Naive thymus-derived CD8-positive, alpha-beta T cell (primary cell): ENCODE results near the gene LINS1. TPM values are rescaled to one million over a fixed set of nuclear protein-coding genes. Genes with fewer than 3 reads are reported as not detected.
"Not testable (repeated sequence)": the region's sequence is repeated elsewhere in the genome, so short reads cannot be mapped to it uniquely, and the experiment has no call there.

Experiments
- ATAC-seq, 2 donors: fragments of 150-1000 bp; cut with Tn5 transposase in 1 of 2; sonication (Bioruptor Pico), chemical (Tn5 transposase) in 1 of 2; 1 replicate in 1 of 2; 2 replicates in 1 of 2; pipeline ENCODE4 v1.10.0; 2021; ENCODE audit warnings: mild to moderate bottlenecking in 2 of 2, moderate library complexity in 2 of 2
- POLR2A ChIA-PET: fragments of 350-600 bp; sonication (Branson Sonifier 250); formaldehyde crosslinking; loops from one replicate; lab custom pipeline; 2021; ENCODE audit warnings: antibody characterized with exemption; lab: Charles Lee
- DNase-seq, 10 donors: peaks; one replicate each; pipeline versions ENCODE4 v3.0.0 to v3.0.0-alpha.2; 2020 to 2022
- H3K27ac Mint-ChIP-seq, 10 donors: one replicate each; pipeline ENCODE4 v1.8.0; 2020 to 2022; ENCODE audit warnings: mild to moderate bottlenecking in 10 of 10, mixed read lengths in 10 of 10, moderate library complexity in 4 of 10, inconsistent platforms in 1 of 10
- H3K27me3 Mint-ChIP-seq, 5 donors: one replicate each; pipeline ENCODE4 v1.8.0; 2021 to 2022; ENCODE audit warnings: mixed read lengths in 5 of 5
- H3K36me3 Mint-ChIP-seq, 3 donors: one replicate each; pipeline ENCODE4 v1.8.0; 2020 to 2022; ENCODE audit warnings: mixed read lengths in 3 of 3, mild to moderate bottlenecking in 2 of 3, inconsistent platforms in 1 of 3
- H3K4me1 Mint-ChIP-seq, 4 donors: one replicate each; pipeline ENCODE4 v1.8.0; 2021 to 2022; ENCODE audit warnings: mixed read lengths in 4 of 4
- H3K4me3 Mint-ChIP-seq, 10 donors: one replicate each; pipeline ENCODE4 v1.8.0; 2020 to 2022; ENCODE audit warnings: mild to moderate bottlenecking in 10 of 10, mixed read lengths in 10 of 10, moderate library complexity in 6 of 10, inconsistent platforms in 1 of 10
- H3K9me3 Mint-ChIP-seq, 9 donors: one replicate each; pipeline ENCODE4 v1.8.0; 2020 to 2022; ENCODE audit warnings: mixed read lengths in 9 of 9, mild to moderate bottlenecking in 3 of 9, inconsistent platforms in 1 of 9, moderate library complexity in 1 of 9
- polyA plus RNA-seq, 3 donors: library from polyadenylated mRNA; unstranded; fragments of 300-500 nt; fragmentation: Illumina TruSeq; gene quantifications; one replicate each; pipeline ENCODE4 v1.2.3, GENCODE V29; 2021
- total RNA-seq, 8 experiments: library from RNA in 2 of 8; stranded (reverse) in 2 of 8; gene quantifications; one replicate each; pipeline ENCODE4 v1.2.3 and lab custom pipeline; 2021 to 2026

LINS1 gene
- total and polyA plus RNA-seq, 5 experiments from 2014 or later: 41.2 to 71.4 (median 47.1) TPM

DNA sequence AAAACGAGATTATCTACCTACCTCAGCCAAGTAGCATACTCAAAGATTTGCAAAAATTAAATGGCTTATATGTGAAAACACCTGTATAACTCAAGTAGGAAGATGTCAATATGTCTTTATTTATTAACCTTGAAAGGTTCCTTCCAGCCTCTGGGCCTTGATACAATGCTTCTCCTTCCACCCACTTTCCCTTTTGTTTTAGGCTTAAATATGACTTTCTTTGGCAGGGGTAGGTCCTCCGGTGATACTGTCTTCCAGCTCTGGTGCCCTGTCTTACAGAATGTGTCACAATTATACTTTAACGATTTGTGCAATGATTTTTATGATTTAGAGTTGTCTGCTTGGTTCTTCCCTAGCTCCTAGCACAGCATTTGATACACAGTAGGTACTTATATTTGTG is 4.1 kb downstream of the LINS1 start:
- Mint-ChIP-seq H3K4me3 (peak overlapping the region in 9 of 10 donors; percentile 46 to 91 (median 81)), H3K27me3 (no peaks in the 10 kb centered on the region), H3K4me1 (peaks cover 12 to 61% (median 37%) of the 10 kb centered on the region in 4 donors), H3K9me3 (no peaks in the 10 kb centered on the region), H3K36me3 (no peaks in the 10 kb centered on the region), H3K27ac (peak overlapping the region in 3 of 10 donors; percentile 97 to 99 (median 97))
- DNase-seq: no peak
- POLR2A ChIA-PET: interaction anchor here (0.7 kb wide), 1 partner anchor 669 kb away, joined by 3 read pairs; no protein-coding TSS in a partner anchor
- ATAC-seq: no peak

DNA sequence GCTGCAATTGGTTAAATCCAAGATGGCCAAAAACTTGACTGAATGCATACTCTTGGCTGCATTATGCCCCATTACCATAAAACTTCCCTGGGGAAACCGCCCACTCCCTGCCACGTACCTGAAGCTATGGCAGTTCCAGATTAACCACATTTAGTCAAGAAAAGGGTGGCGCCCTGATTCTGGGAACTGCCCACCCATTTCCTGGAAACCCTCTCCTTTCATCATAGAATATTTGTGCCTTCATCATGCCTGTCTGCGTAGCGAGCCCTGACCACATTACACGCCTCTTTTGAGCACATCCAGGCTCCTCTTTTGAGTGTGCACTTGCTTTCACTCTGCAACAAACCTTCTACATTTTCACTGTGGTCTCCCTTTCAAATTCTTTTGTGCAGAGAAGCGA is 5.2 kb downstream of the LINS1 start:
- DNase-seq: peak; percentile 64 to 95 (median 90)
- peak; percentile 88 to 92 for ATAC-seq
- H3K4me3 Mint-ChIP-seq: peak overlapping the region in 9 of 10 donors; percentile 73 to 91 (median 82)
- H3K9me3 Mint-ChIP-seq: no peaks in the 10 kb centered on the region
- peak overlapping the region in 3 of 10 donors; percentile 97 to 99 (median 97) for H3K27ac Mint-ChIP-seq
- peaks cover 0 to 5% (median under 1%) of the 10 kb centered on the region in 3 donors for H3K36me3 Mint-ChIP-seq
- POLR2A ChIA-PET: interaction anchor here (1.5 to 1.9 kb wide), 2 partner anchors 23 to 256 kb away, joined by 5 read pairs; no protein-coding TSS in a partner anchor
- no peaks in the 10 kb centered on the region for H3K27me3 Mint-ChIP-seq
- H3K4me1 Mint-ChIP-seq: peaks cover 21 to 70% (median 46%) of the 10 kb centered on the region in 4 donors

GRCh38 chr15:100595964-100596363 is 6.0 kb downstream of the LINS1 start:
- Mint-ChIP-seq H3K4me3 (peak overlapping the region in 9 of 10 donors; percentile 73 to 91 (median 82)), H3K27ac (peak overlapping the region in 3 of 10 donors; percentile 97 to 99 (median 97)), H3K36me3 (peaks cover 0 to 8% (median 4%) of the 10 kb centered on the region in 3 donors), H3K9me3 (peaks cover 0 to 3% (median 0%) of the 10 kb centered on the region in 9 donors), H3K4me1 (peaks cover 27 to 76% (median 52%) of the 10 kb centered on the region in 4 donors), H3K27me3 (no peaks in the 10 kb centered on the region)
- POLR2A ChIA-PET: interaction anchor here (1.5 to 1.9 kb wide), 2 partner anchors 22 to 256 kb away, joined by 5 read pairs; no protein-coding TSS in a partner anchor
- ATAC-seq (no peak), DNase-seq (no peak)

GRCh38 chr15:100593431-100593830 is 8.6 kb downstream of the LINS1 start:
- POLR2A ChIA-PET: interaction anchor here (1.2 kb wide), 1 partner anchor 8 kb away, joined by 3 read pairs; the partner anchor contains the start of genes ASB7 and LINS1
- Mint-ChIP-seq H3K4me3 (peak overlapping the region in 4 of 10 donors; percentile 17 to 50 (median 38)), H3K4me1 (peaks cover 29 to 80% (median 55%) of the 10 kb centered on the region in 4 donors), H3K36me3 (peaks cover 10 to 21% (median 18%) of the 10 kb centered on the region in 3 donors), H3K27ac (peak overlapping the region in 8 of 10 donors; percentile 46 to 91 (median 80)), H3K27me3 (no peaks in the 10 kb centered on the region), H3K9me3 (peaks cover 0 to 17% (median 0%) of the 10 kb centered on the region in 9 donors)
- ATAC-seq: no peak
- no peak for DNase-seq

DNA sequence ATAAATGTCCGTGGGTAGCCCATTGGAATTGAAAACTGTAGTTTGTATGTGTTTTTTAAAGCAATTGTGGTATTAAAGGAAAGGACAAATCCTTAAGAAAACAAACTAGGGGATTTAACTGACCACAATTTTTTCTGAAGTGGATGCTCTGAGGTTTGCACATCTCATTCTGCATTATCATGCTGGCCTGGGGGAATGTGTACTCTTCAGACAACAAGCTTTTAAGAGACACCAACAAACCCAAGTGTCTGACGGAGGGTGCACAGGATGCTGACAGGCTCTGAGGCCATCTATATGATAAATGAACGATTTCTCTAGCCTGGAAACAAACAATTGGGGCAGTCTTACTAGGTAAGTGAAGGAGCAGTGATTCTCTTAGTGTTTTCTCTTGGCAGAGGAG is 9.1 kb downstream of the LINS1 start:
- POLR2A ChIA-PET: interaction anchor here (1.2 kb wide), 1 partner anchor 9 kb away, joined by 3 read pairs; the partner anchor contains the start of genes ASB7 and LINS1
- H3K4me3 Mint-ChIP-seq: peak overlapping the region in 7 of 10 donors; percentile 38 to 78 (median 66)
- peaks cover 0 to 22% (median 0%) of the 10 kb centered on the region in 9 donors for H3K9me3 Mint-ChIP-seq
- H3K36me3 Mint-ChIP-seq: peaks cover 10 to 26% (median 18%) of the 10 kb centered on the region in 3 donors
- H3K27ac Mint-ChIP-seq: peak overlapping the region in 9 of 10 donors; percentile 46 to 91 (median 87)
- H3K27me3 Mint-ChIP-seq: no peaks in the 10 kb centered on the region
- ATAC-seq (no peak), DNase-seq (peak in 1 of 10 donors; percentile 27)
- H3K4me1 Mint-ChIP-seq: peaks cover 27 to 76% (median 53%) of the 10 kb centered on the region in 4 donors

GRCh38 chr15:100591835-100592234 is 10.1 kb downstream of the LINS1 start:
- no peaks in the 10 kb centered on the region for H3K27me3 Mint-ChIP-seq
- H3K9me3 Mint-ChIP-seq: peaks cover 0 to 24% (median 1%) of the 10 kb centered on the region in 9 donors
- peaks cover 22 to 72% (median 52%) of the 10 kb centered on the region in 4 donors for H3K4me1 Mint-ChIP-seq
- no peak for DNase-seq
- POLR2A ChIA-PET: interaction anchor here (1.0 kb wide), 1 partner anchor 11 kb away, joined by 3 read pairs; the partner anchor contains the start of genes ASB7 and LINS1
- no peak for ATAC-seq
- H3K4me3 Mint-ChIP-seq: peak overlapping the region in 5 of 10 donors; percentile 3 to 49 (median 34)
- peaks cover 10 to 32% (median 20%) of the 10 kb centered on the region in 3 donors for H3K36me3 Mint-ChIP-seq
- peak overlapping the region in 9 of 10 donors; percentile 8 to 91 (median 72) for H3K27ac Mint-ChIP-seq

DNA sequence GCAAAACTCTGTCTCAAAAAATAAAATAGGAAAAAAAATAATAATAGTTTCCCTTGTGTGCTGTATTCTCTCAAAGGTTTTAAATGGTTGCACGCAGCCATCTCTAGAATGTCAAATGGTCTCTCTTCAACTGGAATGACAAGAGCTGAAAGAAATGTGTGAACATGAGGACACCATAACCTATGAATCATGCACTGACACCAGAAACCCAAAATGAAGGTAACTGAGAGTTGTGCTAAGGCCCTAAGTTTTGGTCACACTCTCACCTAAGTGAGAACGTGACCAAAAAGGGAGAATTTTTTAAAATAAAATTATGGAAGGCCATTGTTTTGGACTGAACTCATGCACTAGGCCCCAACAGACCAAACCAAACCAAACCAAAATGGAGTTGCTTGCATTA is 10.8 kb downstream of the LINS1 start:
- POLR2A ChIA-PET: interaction anchor here (1.0 kb wide), 1 partner anchor 11 kb away, joined by 3 read pairs; the partner anchor contains the start of genes ASB7 and LINS1
- peaks cover 0 to 24% (median 2%) of the 10 kb centered on the region in 9 donors for H3K9me3 Mint-ChIP-seq
- H3K27ac Mint-ChIP-seq: peak overlapping the region in 2 of 10 donors; percentile 72 to 82
- not testable (repeated sequence) for DNase-seq, H3K27me3 Mint-ChIP-seq, ATAC-seq
- peaks cover 23 to 69% (median 53%) of the 10 kb centered on the region in 4 donors for H3K4me1 Mint-ChIP-seq
- H3K36me3 Mint-ChIP-seq: peaks cover 10 to 33% (median 21%) of the 10 kb centered on the region in 3 donors
- peak overlapping the region in 1 of 10 donors; percentile 14 for H3K4me3 Mint-ChIP-seq

DNA sequence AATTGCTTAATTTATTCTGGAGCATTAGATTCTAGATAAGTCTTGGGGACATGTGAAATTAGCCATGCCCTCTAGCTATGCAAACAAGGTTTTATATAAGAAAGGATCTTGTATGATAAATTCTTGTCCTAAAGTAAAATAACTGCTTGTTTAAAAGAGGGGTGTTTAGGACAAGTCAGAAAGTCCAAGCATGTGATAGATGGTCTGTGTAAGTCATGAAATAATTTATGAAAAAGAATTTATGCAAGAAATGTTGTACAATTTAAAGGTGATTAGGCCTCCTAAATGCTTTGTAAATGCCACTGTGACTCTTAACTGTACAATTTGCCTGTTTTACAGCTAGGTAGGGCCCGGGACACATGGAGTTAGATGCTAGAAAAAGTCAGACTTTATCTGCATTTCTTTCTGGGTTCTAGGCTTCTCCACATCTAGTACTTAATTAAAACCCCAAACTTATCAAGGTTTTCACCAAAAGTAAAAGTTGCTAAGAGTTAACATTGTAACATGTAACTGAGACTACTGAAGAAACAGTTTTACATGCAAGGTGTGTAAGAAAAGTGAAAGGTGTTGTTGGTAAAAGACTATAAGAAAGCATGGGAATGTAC is 13.2 kb downstream of the LINS1 start:
- no peak overlapping the region for H3K27ac Mint-ChIP-seq

GRCh38 chr15:100580414-100580813 is 21.6 kb downstream of the LINS1 start:
- ATAC-seq: peak; percentile 67 to 71
- DNase-seq: no peak
- H3K36me3 Mint-ChIP-seq: peaks cover 0 to 50% (median 10%) of the 10 kb centered on the region in 3 donors

More for the DNA sequence above, 13.2 kb downstream of the LINS1 start:
- POLR2A ChIA-PET: interaction anchor here (1.2 kb wide), 1 partner anchor 14 kb away, joined by 4 read pairs; the partner anchor contains the start of genes ASB7 and LINS1
- Mint-ChIP-seq H3K36me3 (peaks cover 10 to 42% (median 41%) of the 10 kb centered on the region in 3 donors), H3K4me3 (no peak overlapping the region), H3K4me1 (peaks cover 32 to 69% (median 62%) of the 10 kb centered on the region in 4 donors), H3K9me3 (peaks cover 0 to 24% (median 2%) of the 10 kb centered on the region in 9 donors), H3K27me3 (no peaks in the 10 kb centered on the region)
- no peak for ATAC-seq
- DNase-seq: no peak

DNA sequence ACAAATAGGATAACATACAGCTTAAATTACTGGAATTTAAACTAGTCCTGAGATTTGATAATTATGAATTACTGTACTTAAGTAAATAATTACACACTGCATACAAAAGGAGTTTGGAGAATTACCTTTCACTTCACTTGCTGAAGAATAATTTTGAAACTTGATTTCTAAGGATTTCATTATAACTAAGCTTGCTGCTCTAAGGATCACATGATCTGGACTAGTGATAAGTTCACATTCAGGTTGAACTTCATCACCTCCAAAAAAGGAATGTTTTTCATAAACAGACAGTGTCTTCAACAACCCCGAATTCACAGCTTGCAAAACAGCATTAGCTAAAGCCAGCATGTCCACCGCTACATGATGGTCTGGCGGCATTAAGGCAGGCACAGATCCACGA is 28.5 kb downstream of the LINS1 start:
- H3K4me1 Mint-ChIP-seq: peaks cover 28 to 61% (median 57%) of the 10 kb centered on the region in 4 donors
- H3K4me3 Mint-ChIP-seq: no peak overlapping the region
- no peaks in the 10 kb centered on the region for H3K27me3 Mint-ChIP-seq
- H3K27ac Mint-ChIP-seq: peak overlapping the region; percentile 18 to 93 (median 84)
- POLR2A ChIA-PET: interaction anchor here (0.7 to 3.4 kb wide), 4 partner anchors 16 to 224 kb away, joined by 3 to 16 read pairs (median 7); partner anchors contain the start of genes ASB7 and LINS1
- ATAC-seq: no peak
- DNase-seq: no peak
- peaks cover 0 to 63% (median 25%) of the 10 kb centered on the region in 3 donors for H3K36me3 Mint-ChIP-seq
- H3K9me3 Mint-ChIP-seq: no peaks in the 10 kb centered on the region

More at GRCh38 chr15:100580414-100580813, 21.6 kb downstream of the LINS1 start:
- H3K4me1 Mint-ChIP-seq: peaks cover 35 to 68% (median 61%) of the 10 kb centered on the region in 4 donors
- peak overlapping the region in 6 of 10 donors; percentile 28 to 62 (median 48) for H3K4me3 Mint-ChIP-seq
- no peaks in the 10 kb centered on the region for H3K27me3 Mint-ChIP-seq
- POLR2A ChIA-PET: no interaction called here
- H3K9me3 Mint-ChIP-seq: peaks cover 0 to 21% (median 0%) of the 10 kb centered on the region in 9 donors
- H3K27ac Mint-ChIP-seq: peak overlapping the region; percentile 38 to 90 (median 80)

- H3K27me3 Mint-ChIP-seq: no peaks in the 10 kb centered on the region
- H3K4me1 Mint-ChIP-seq: peaks cover 28 to 59% (median 55%) of the 10 kb centered on the region in 4 donors
- DNase-seq (peak in 3 of 10 donors; percentile 33 to 47 (median 46)), ATAC-seq (peak; percentile 42 to 50)
- H3K4me3 Mint-ChIP-seq: peak overlapping the region in 7 of 10 donors; percentile 66 to 80 (median 71)
- peak overlapping the region in 9 of 10 donors; percentile 35 to 97 (median 92) for H3K27ac Mint-ChIP-seq
- POLR2A ChIA-PET: interaction anchor here (1.1 to 3.4 kb wide), 4 partner anchors 30 to 644 kb away, joined by 3 to 16 read pairs (median 6); partner anchors contain the start of genes ASB7 and LINS1
- no peaks in the 10 kb centered on the region for H3K9me3 Mint-ChIP-seq
- peaks cover 0 to 65% (median 21%) of the 10 kb centered on the region in 3 donors for H3K36me3 Mint-ChIP-seq
Observed at GRCh38 chr15:100572362-100572983, 29.5 kb downstream of the LINS1 start.
